Naive thymus-derived CD4-positive, alpha-beta T cell (primary cell): ENCODE results near the gene SRRM4. TPM values are rescaled to one million over a fixed set of nuclear protein-coding genes. Genes with fewer than 3 reads are reported as not detected.

Experiments
- ATAC-seq: fragments of 150-1000 bp; cut with Tn5 transposase; 2 replicates; pipeline ENCODE4 v1.10.0; 2021; ENCODE audit warnings: mild to moderate bottlenecking, moderate library complexity
- CTCF ChIA-PET: fragments of 350-600 bp; sonication (Branson Sonifier 250); formaldehyde crosslinking; loops from one replicate; lab custom pipeline; 2021; ENCODE audit warnings: antibody characterized with exemption; lab: Charles Lee
- POLR2A ChIA-PET: fragments of 350-600 bp; sonication (Branson Sonifier 250); formaldehyde crosslinking; loops from one replicate; lab custom pipeline; 2021; ENCODE audit warnings: antibody characterized with exemption, inconsistent platforms; lab: Charles Lee
- DNase-seq, 9 donors: peaks; one replicate each; pipeline versions ENCODE4 v3.0.0 to v3.0.0-alpha.2; 2020 to 2022; ENCODE audit warnings: mixed read lengths in 1 of 9
- H3K27ac ChIP-seq: one replicate; pipeline ENCODE4 v1.7.0; 2013; ENCODE audit warnings: mild to moderate bottlenecking, low read depth, low read length, moderate library complexity
- H3K27me3 ChIP-seq, 2 donors: one replicate each; pipeline ENCODE4 v1.7.0; 2013; ENCODE audit warnings: low read length in 2 of 2, mild to moderate bottlenecking in 2 of 2, moderate library complexity in 2 of 2; ENCODE audit not compliant: control insufficient read depth in 2 of 2, insufficient read depth in 2 of 2
- H3K36me3 ChIP-seq, 3 experiments: 1 replicate in 2 of 3; 2 replicates in 1 of 3; pipeline ENCODE4 v1.7.0; 2013; ENCODE audit warnings: low read length in 3 of 3, mild to moderate bottlenecking in 3 of 3, moderate library complexity in 1 of 3; ENCODE audit not compliant: insufficient read depth in 3 of 3, control insufficient read depth in 2 of 3
- H3K4me1 ChIP-seq, 2 donors: one replicate each; pipeline ENCODE4 v1.7.0; 2013; ENCODE audit warnings: low read length in 2 of 2, mild to moderate bottlenecking in 2 of 2, moderate library complexity in 1 of 2; ENCODE audit not compliant: control insufficient read depth in 2 of 2, insufficient read depth in 2 of 2
- H3K4me3 ChIP-seq: 2 replicates; pipeline ENCODE4 v1.7.0; 2013; ENCODE audit warnings: mild to moderate bottlenecking, low read length
- H3K9me3 ChIP-seq, 3 experiments: 1 replicate in 2 of 3; 2 replicates in 1 of 3; pipeline ENCODE4 v1.7.0; 2013; ENCODE audit warnings: low read length in 3 of 3; ENCODE audit not compliant: control insufficient read depth in 2 of 3
- H3K27ac Mint-ChIP-seq, 9 donors: one replicate each; pipeline ENCODE4 v1.8.0; 2020 to 2022; ENCODE audit warnings: mixed read lengths in 9 of 9, mild to moderate bottlenecking in 8 of 9, moderate library complexity in 5 of 9, inconsistent platforms in 2 of 9
- H3K27me3 Mint-ChIP-seq, 5 donors: one replicate each; pipeline ENCODE4 v1.8.0; 2021 to 2022; ENCODE audit warnings: mixed read lengths in 5 of 5, mild to moderate bottlenecking in 1 of 5
- H3K36me3 Mint-ChIP-seq, 5 donors: one replicate each; pipeline ENCODE4 v1.8.0; 2020 to 2022; ENCODE audit warnings: mixed read lengths in 5 of 5, mild to moderate bottlenecking in 3 of 5, inconsistent platforms in 1 of 5
- H3K4me1 Mint-ChIP-seq, 7 donors: one replicate each; pipeline ENCODE4 v1.8.0; 2020 to 2022; ENCODE audit warnings: mixed read lengths in 7 of 7, mild to moderate bottlenecking in 3 of 7, inconsistent platforms in 1 of 7
- H3K4me3 Mint-ChIP-seq, 10 donors: one replicate each; pipeline ENCODE4 v1.8.0; 2020 to 2022; ENCODE audit warnings: mild to moderate bottlenecking in 10 of 10, mixed read lengths in 10 of 10, moderate library complexity in 6 of 10, inconsistent platforms in 2 of 10
- H3K9me3 Mint-ChIP-seq, 11 donors: one replicate each; pipeline ENCODE4 v1.8.0; 2020 to 2022; ENCODE audit warnings: mixed read lengths in 11 of 11, mild to moderate bottlenecking in 4 of 11, inconsistent platforms in 1 of 11, moderate library complexity in 1 of 11
- intact Hi-C, 2 donors: fragments of 100-400 bp; cut with micrococcal nuclease; formaldehyde crosslinking; loops; one replicate each; pipeline ENCODE4 v1.15.1; 2023
- polyA plus RNA-seq, 2 donors: library from polyadenylated mRNA; unstranded; fragments of 300-500 nt; fragmentation: Illumina TruSeq; gene quantifications; one replicate each; pipeline ENCODE4 v1.2.3, GENCODE V29; 2021
- total RNA-seq, 6 experiments: library from RNA in 5 of 6; stranded (reverse) in 5 of 6; gene quantifications; 1 replicate in 5 of 6; 2 replicates in 1 of 6; pipeline ENCODE4 v1.2.3 and lab custom pipeline; 2021 to 2026

The SRRM4 gene
- total and polyA plus RNA-seq, 7 experiments from 2014 or later: not detected

DNA sequence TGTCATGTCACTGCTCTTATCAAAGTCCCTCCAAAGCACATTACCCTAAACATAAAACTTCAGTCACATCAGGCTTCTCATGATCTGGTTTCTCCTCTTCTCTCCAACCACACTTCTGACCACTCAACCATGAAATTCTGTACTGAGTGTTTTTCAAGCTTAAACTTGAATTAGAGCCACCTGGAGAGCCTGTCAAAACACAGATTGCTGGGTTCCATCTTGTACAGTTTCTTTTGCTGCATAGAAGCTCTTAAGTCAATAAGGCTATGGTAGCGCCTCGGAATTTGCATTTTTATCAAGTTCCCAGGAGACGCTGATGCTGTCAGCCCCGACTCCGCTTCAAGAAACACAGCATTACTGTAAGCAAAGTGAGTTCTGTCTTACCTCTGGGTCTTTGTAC lies 16.4 kb upstream of the SRRM4 start:
- Histone ChIP-seq H3K9me3 (no peaks in the 10 kb centered on the region), H3K27me3 (no peaks in the 10 kb centered on the region), H3K36me3 (no peaks in the 10 kb centered on the region), H3K4me3 (no peak overlapping the region), H3K4me1 (no peaks in the 10 kb centered on the region), H3K27ac (no peak overlapping the region)
- ChIA-PET CTCF (no interaction called here), POLR2A (no interaction called here)
- no peak for ATAC-seq
- Mint-ChIP-seq H3K4me3 (no peak overlapping the region), H3K4me1 (no peaks in the 10 kb centered on the region), H3K36me3 (peaks cover 0 to 4% (median 0%) of the 10 kb centered on the region in 5 donors), H3K27me3 (peaks cover 0 to 19% (median 4%) of the 10 kb centered on the region in 5 donors), H3K27ac (no peak overlapping the region), H3K9me3 (peaks cover 0 to 41% (median 17%) of the 10 kb centered on the region in 11 donors)
- intact Hi-C loops: no loop called here
- no peak for DNase-seq

DNA sequence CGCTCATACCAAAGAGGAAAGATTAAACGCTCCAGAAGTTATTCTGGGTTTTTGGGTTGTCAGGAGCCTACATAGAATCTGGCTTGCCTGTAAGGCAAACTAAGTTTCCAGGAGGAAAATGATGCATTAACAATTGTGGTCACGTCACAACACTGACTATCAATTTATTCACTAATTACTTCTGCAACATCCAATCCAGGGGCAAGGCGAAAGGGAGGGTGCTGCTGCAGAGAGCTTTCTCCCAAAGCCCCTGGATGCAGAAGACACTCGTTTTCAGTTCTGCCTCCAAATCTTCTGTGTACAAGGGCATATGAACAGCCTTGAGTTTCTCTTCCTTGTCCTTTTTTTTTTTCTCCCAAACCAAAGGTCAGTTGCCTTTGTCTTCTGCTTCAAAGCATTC lies 10.5 kb upstream of the SRRM4 start:
- Histone ChIP-seq H3K36me3 (no peaks in the 10 kb centered on the region), H3K4me1 (no peaks in the 10 kb centered on the region), H3K27me3 (no peaks in the 10 kb centered on the region), H3K27ac (no peak overlapping the region), H3K4me3 (no peak overlapping the region), H3K9me3 (no peaks in the 10 kb centered on the region)
- Mint-ChIP-seq H3K36me3 (peaks cover 0 to 4% (median 0%) of the 10 kb centered on the region in 5 donors), H3K27ac (no peak overlapping the region), H3K27me3 (peaks cover 0 to 24% (median 5%) of the 10 kb centered on the region in 5 donors), H3K4me1 (no peaks in the 10 kb centered on the region), H3K4me3 (no peak overlapping the region), H3K9me3 (peaks cover 5 to 28% (median 11%) of the 10 kb centered on the region in 11 donors)
- ATAC-seq (no peak), DNase-seq (no peak)
- ChIA-PET CTCF (no interaction called here), POLR2A (no interaction called here)
- intact Hi-C loops: no loop called here

DNA sequence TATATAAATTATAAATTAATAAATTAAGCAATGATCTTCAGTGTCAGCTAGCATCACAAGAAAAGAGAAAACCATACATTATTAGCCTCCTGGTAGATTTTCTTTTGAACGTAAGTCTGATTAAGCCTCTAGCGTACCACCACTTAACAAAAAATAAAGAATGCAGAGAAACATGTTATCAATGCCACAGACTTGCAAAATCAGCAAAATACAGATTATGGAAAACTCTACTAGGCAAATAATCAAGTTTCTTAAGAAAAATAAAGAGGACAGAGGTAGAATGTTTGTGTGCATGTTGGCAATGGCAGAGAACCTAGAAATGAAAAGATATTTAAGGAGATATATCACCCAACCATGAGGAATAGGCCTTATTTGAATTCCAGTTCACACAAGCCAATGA lies 8.4 kb upstream of the SRRM4 start:
- intact Hi-C loops: no loop called here
- Mint-ChIP-seq H3K36me3 (peaks cover 0 to 8% (median 0%) of the 10 kb centered on the region in 5 donors), H3K27me3 (peaks cover 0 to 29% (median 9%) of the 10 kb centered on the region in 5 donors), H3K4me1 (no peaks in the 10 kb centered on the region), H3K27ac (no peak overlapping the region), H3K9me3 (peaks cover 2 to 20% (median 6%) of the 10 kb centered on the region in 11 donors), H3K4me3 (no peak overlapping the region)
- Histone ChIP-seq H3K27ac (no peak overlapping the region), H3K36me3 (no peaks in the 10 kb centered on the region), H3K9me3 (no peaks in the 10 kb centered on the region), H3K4me1 (no peaks in the 10 kb centered on the region), H3K4me3 (no peak overlapping the region), H3K27me3 (no peaks in the 10 kb centered on the region)
- POLR2A ChIA-PET: no interaction called here
- CTCF ChIA-PET: no interaction called here
- no peak for ATAC-seq
- DNase-seq: no peak

DNA sequence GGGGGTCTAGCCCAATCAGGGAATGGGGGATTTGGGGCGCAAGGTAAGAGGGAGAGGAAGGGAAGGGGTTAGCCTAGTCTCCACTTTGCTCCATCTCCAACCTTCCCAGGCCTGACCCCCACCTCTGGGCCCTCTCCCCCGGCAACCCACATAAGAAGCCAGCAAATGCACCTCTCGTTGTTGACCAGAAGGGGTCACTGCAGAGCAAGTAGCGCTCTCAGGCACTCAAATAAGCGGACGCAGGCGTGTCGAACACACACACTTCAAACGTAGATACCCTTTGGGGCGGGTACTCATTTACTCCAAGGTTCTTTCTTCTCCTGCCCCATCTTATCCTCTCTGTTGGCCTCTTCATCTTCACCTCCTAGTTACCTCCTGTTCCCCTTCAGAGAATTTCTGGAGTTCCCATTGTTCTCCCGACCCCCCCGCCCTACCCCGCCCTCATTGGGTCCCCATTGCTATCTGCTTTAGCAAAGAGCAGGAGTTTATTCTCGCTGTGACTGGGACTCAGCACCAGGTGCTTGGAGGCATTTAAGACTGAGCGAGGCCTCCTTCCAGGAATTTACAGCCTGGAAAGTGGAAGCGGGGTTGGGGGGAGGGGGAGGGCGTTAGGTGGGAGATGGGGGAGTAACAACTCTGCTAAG lies 1.5 kb upstream of the SRRM4 start:
- intact Hi-C loops: no loop called here
- CTCF ChIA-PET: no interaction called here
- Histone ChIP-seq H3K27me3 (no peaks in the 10 kb centered on the region), H3K4me3 (no peak overlapping the region), H3K27ac (no peak overlapping the region), H3K9me3 (no peaks in the 10 kb centered on the region), H3K4me1 (no peaks in the 10 kb centered on the region), H3K36me3 (no peaks in the 10 kb centered on the region)
- ATAC-seq (no peak), DNase-seq (peak in 1 of 9 donors; percentile 21)
- Mint-ChIP-seq H3K4me3 (no peak overlapping the region), H3K36me3 (peaks cover 0 to 12% (median 2%) of the 10 kb centered on the region in 5 donors), H3K4me1 (no peaks in the 10 kb centered on the region), H3K27ac (no peak overlapping the region), H3K9me3 (peaks cover 0 to 38% (median 13%) of the 10 kb centered on the region in 11 donors), H3K27me3 (peaks cover 31 to 53% (median 46%) of the 10 kb centered on the region in 5 donors)
- POLR2A ChIA-PET: no interaction called here

DNA sequence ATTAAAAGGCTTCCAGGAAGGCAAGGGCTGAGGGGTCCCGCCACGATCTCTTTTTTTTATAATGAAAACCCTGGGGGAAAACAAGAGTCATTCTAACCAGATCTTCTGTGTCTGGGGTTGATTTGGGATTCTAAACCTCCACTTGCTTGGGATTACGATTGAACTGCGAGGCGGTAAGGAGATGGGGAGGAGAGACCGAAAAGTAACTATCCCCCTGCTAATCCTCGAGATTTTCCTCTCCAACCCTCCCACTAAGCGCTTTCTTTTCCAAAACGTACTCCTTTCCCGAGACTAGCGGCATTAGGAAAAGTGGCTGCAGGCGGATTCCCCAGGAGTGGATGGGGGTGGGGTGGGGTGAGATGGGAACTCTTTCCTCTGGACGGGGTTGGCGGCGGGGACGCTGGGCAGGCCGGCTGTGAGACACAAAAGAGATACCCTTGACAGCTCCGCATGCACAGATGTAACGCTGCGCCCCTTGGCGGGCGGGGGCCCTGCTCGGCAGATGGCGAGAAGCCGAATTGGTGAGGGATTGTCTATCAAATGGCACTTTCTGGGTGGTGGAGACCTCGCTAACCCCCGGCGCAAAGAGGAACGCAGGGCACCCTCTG lies 830 bp upstream of the SRRM4 start:
- CTCF ChIA-PET: no interaction called here
- POLR2A ChIA-PET: no interaction called here
- H3K36me3 Mint-ChIP-seq: peaks cover 0 to 11% (median 2%) of the 10 kb centered on the region in 5 donors
- Histone ChIP-seq H3K36me3 (no peaks in the 10 kb centered on the region), H3K9me3 (no peaks in the 10 kb centered on the region), H3K27ac (no peak overlapping the region), H3K4me1 (no peaks in the 10 kb centered on the region), H3K4me3 (no peak overlapping the region), H3K27me3 (no peaks in the 10 kb centered on the region)
- H3K4me3 Mint-ChIP-seq: no peak overlapping the region
- no peak overlapping the region for H3K27ac Mint-ChIP-seq
- ATAC-seq (no peak), DNase-seq (no peak)
- no peaks in the 10 kb centered on the region for H3K4me1 Mint-ChIP-seq
- H3K27me3 Mint-ChIP-seq: peaks cover 31 to 55% (median 46%) of the 10 kb centered on the region in 5 donors
- H3K9me3 Mint-ChIP-seq: peaks cover 0 to 38% (median 9%) of the 10 kb centered on the region in 11 donors
- intact Hi-C loops: no loop called here

DNA sequence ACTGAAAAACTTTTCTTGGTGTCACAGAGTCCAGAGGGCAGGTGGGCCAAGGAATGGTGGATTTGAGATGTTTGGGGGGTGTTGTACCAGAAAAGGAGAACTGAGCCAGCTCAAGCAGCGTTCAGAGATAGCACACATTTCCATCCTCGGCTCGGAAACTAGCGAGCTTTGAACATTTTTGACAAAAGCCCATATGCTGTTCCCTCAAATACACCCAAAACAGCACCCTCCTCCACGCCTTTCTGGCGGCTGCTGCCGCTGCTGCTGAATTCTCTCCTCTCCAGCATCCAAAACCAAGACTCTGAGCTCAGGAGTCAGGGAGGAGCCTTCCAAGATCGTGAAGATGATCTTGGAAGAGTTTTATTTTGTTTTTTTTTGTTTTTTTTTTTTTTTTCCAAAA lies 961 bp downstream of the SRRM4 start:
- H3K4me1 ChIP-seq: no peaks in the 10 kb centered on the region
- no peaks in the 10 kb centered on the region for H3K36me3 ChIP-seq
- POLR2A ChIA-PET: no interaction called here
- no peak overlapping the region for H3K4me3 Mint-ChIP-seq
- ATAC-seq (no peak), DNase-seq (no peak)
- no peaks in the 10 kb centered on the region for H3K4me1 Mint-ChIP-seq
- H3K27me3 Mint-ChIP-seq: peaks cover 31 to 56% (median 42%) of the 10 kb centered on the region in 5 donors
- no peaks in the 10 kb centered on the region for H3K27me3 ChIP-seq
- no peaks in the 10 kb centered on the region for H3K9me3 ChIP-seq
- H3K36me3 Mint-ChIP-seq: peaks cover 0 to 11% (median 2%) of the 10 kb centered on the region in 5 donors
- H3K27ac ChIP-seq: no peak overlapping the region
- intact Hi-C loops: no loop called here
- CTCF ChIA-PET: no interaction called here
- no peak overlapping the region for H3K4me3 ChIP-seq
- peaks cover 0 to 33% (median 9%) of the 10 kb centered on the region in 11 donors for H3K9me3 Mint-ChIP-seq
- no peak overlapping the region for H3K27ac Mint-ChIP-seq
